HepG2 (cell line): ENCODE measurements around the gene CKAP2L. TPM values are rescaled to one million over a fixed set of nuclear protein-coding genes. Genes with fewer than 3 reads are reported as not detected.

Experiments
- ARID2 ChIP-seq: sonication (generic); formaldehyde crosslinking; IDR thresholded peaks from 2 replicates; pipeline ENCODE4 v1.8.1; 2022; ENCODE audit warnings: mild to moderate bottlenecking, missing genetic modification reagents, borderline replicate concordance
- CREB1 ChIP-seq, 2 experiments: fragments of 450-650 bp in 1 of 2; IDR thresholded peaks; 2 replicates each; pipeline ENCODE4 v1.6.1; 2016 to 2017; ENCODE audit warnings: control low read depth in 1 of 2, mild to moderate bottlenecking in 1 of 2, missing compliant biosample characterization in 1 of 2, missing genetic modification characterization in 1 of 2
- DNMT3B ChIP-seq: conservative IDR thresholded peaks from 2 replicates; pipeline ENCODE4 v1.6.1; 2016; ENCODE audit warnings: missing biosample characterization, control low read depth
- FOSL2 ChIP-seq: sonication (generic); formaldehyde crosslinking; IDR thresholded peaks from 2 replicates; pipeline ENCODE4 v1.4.0; 2020; ENCODE audit warnings: missing genetic modification reagents
- FOXJ3 ChIP-seq: sonication (generic); formaldehyde crosslinking; IDR thresholded peaks from 2 replicates; pipeline ENCODE4 v1.4.0; 2020; ENCODE audit warnings: missing genetic modification reagents, mild to moderate bottlenecking, borderline replicate concordance
- IKZF1 ChIP-seq: fragments of 450-650 bp; IDR thresholded peaks from 2 replicates; pipeline ENCODE4 v1.7.1; 2016
- KDM6A ChIP-seq: IDR thresholded peaks from 2 replicates; pipeline ENCODE4 v1.6.1; 2016; ENCODE audit warnings: low read depth
- KLF12 ChIP-seq: sonication (generic); formaldehyde crosslinking; IDR thresholded peaks from 2 replicates; pipeline ENCODE4 v1.4.0; 2020; ENCODE audit warnings: missing genetic modification reagents, borderline replicate concordance
- KLF13 ChIP-seq: sonication (generic); formaldehyde crosslinking; IDR thresholded peaks from 2 replicates; pipeline ENCODE4 v1.4.0; 2020; ENCODE audit warnings: mild to moderate bottlenecking, missing genetic modification reagents
- KLF15 ChIP-seq: sonication (generic); formaldehyde crosslinking; IDR thresholded peaks from 2 replicates; pipeline ENCODE4 v1.8.1; 2023; ENCODE audit warnings: borderline replicate concordance, mild to moderate bottlenecking, inconsistent platforms, missing genetic modification reagents, mixed read lengths
- TEAD2 ChIP-seq: sonication (generic); formaldehyde crosslinking; IDR thresholded peaks from 2 replicates; pipeline ENCODE4 v1.9.0; 2021; ENCODE audit warnings: missing genetic modification reagents
- ZFX ChIP-seq: sonication (generic); formaldehyde crosslinking; IDR thresholded peaks from 2 replicates; pipeline ENCODE4 v1.4.0; 2020; ENCODE audit warnings: mild to moderate bottlenecking, low read depth, missing genetic modification reagents, moderate library complexity
- ZNF121 ChIP-seq: sonication (generic); formaldehyde crosslinking; IDR thresholded peaks from 2 replicates; pipeline ENCODE4 v1.5.0; 2020; ENCODE audit warnings: mild to moderate bottlenecking, missing genetic modification reagents
- ZNF253 ChIP-seq: sonication (generic); formaldehyde crosslinking; IDR thresholded peaks from 2 replicates; pipeline ENCODE4 v1.8.0; 2022; ENCODE audit warnings: mild to moderate bottlenecking, missing genetic modification reagents, borderline replicate concordance
- ZNF343 ChIP-seq: sonication (generic); formaldehyde crosslinking; IDR thresholded peaks from 2 replicates; pipeline ENCODE4 v1.4.0; 2020; ENCODE audit warnings: mild to moderate bottlenecking, missing genetic modification reagents
- ZSCAN12 ChIP-seq: sonication (generic); formaldehyde crosslinking; IDR thresholded peaks from 2 replicates; pipeline ENCODE4 v1.9.0; 2021; ENCODE audit warnings: mild to moderate bottlenecking, missing genetic modification reagents
- polyA plus RNA-seq, 8 experiments: library from polyadenylated mRNA; depleted of rRNA in 3 of 8; stranded (reverse) in 7 of 8; unstranded in 1 of 8; fragments of >200 nt; fragmentation: Illumina TruSeq in 4 of 8; extraction: Trizol in 4 of 8; gene quantifications; 2 replicates each; pipeline versions ENCODE4 v1.2.1 to v1.2.3, GENCODE V29; 2011 to 2016; ENCODE audit warnings: low read depth in 4 of 8, missing spikeins in 1 of 8, mixed read lengths in 1 of 8; ENCODE audit not compliant: insufficient read depth in 1 of 8
- total RNA-seq, 5 experiments: library from RNA; depleted of rRNA; stranded (reverse); fragments of >200 nt; fragmentation: Illumina TruSeq; extraction: Trizol; gene quantifications; 2 replicates each; pipeline ENCODE4 v1.2.3, GENCODE V29; 2016; ENCODE audit warnings: low read depth in 1 of 5
- TF ChIP-seq, protein P1 (sequence below): sonication (generic); formaldehyde crosslinking; IDR thresholded peaks from 2 replicates; pipeline ENCODE4 v1.4.0; 2020; ENCODE audit warnings: missing genetic modification reagents
- TF ChIP-seq, protein P2 (sequence below): IDR thresholded peaks from 2 replicates; pipeline ENCODE4 v1.6.1; 2018; ENCODE audit warnings: missing genetic modification reagents, mild to moderate bottlenecking, missing compliant biosample characterization
- TF ChIP-seq, protein P3 (sequence below): sonication (generic); formaldehyde crosslinking; IDR thresholded peaks from 2 replicates; pipeline ENCODE4 v1.8.1; 2023; ENCODE audit warnings: mild to moderate bottlenecking, missing genetic modification reagents
- TF ChIP-seq, protein P4 (sequence below): sonication (generic); formaldehyde crosslinking; conservative IDR thresholded peaks from 2 replicates; pipeline ENCODE4 v1.4.0; 2020; ENCODE audit warnings: missing genetic modification reagents
- TF ChIP-seq, protein P5 (sequence below): fragments of 450-650 bp; IDR thresholded peaks from 2 replicates; pipeline ENCODE4 v1.6.1; 2017; ENCODE audit warnings: mild to moderate bottlenecking

CKAP2L gene
- total and polyA plus RNA-seq, 2 of the 13 experiments (the other 11 are each of a cell fraction or from before 2014, with no cell fraction given): 7.1 to 9.5 TPM

DNA sequence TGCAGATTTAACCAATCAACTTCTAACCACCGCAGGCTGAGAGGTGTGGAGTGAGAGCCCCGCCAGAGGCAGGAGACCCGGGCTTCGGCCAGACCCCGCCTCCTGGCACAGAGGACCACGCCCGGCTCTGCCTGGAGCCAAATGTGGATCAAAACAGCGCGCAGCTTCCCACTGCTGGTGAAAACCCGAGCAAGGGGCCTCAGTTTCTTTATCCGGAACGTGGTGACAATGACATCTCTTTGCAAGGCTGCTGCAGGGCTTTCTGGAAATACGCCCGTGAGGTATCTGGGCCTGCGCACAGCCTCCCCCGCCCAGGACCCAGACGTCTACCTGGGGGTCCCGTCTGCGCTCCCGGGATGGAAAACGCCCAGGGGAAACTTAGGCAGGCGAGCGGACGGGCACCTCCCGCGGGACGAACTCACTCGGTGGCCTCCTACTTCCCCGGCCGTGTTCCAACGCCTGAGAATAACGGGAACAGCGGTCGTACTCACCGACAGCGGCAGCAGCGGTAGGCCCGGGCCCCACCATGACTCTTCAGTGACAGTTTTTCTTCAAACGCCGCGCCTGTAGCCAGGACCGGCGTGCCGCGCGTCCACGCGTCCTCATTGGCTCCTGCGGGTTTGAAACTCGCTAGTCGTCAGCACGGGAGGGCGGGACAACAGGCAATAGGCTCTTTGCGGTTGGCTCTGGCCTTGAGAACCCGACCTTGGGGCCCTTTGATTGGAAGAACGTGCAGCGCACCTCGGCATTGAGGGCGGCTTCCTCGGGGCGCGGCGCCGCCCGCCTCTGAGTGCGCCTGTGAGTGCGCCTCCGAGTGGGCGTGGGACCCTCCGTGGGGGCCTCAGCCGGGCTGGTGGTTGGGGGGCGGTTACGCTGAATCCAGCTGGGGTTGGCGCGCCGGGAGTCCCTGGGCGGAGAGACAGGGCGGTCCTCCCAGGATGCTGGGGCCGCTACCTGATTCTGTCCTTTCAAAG, at the start of gene CKAP2L (continued):
- TF ChIP-seq ZSCAN12 (CRISPR knock-in tag) (0 out of 2 replicates have a peak, but pooled peaks have one; percentile 47), ARID2 (CRISPR knock-in tag) (peak; percentile 98), KDM6A (CRISPR knock-in tag) (no peak), ZNF253 (peak; percentile 99), TEAD2 (no peak), IKZF1 (no peak), ZNF121 (CRISPR knock-in tag) (no peak), DNMT3B (no peak), FOXJ3 (CRISPR knock-in tag) (peak; percentile 68; the same call in 1 of the 2 replicates), CREB1 (IDR thresholded peaks at IDR 0.05) (peak; percentile 93), CREB1 (CRISPR knock-in tag; IDR thresholded peaks at IDR 0.05) (peak; percentile 98), ZFX (CRISPR knock-in tag) (peak; percentile 95), ZNF343 (CRISPR knock-in tag) (peak; percentile 55; the same call in 1 of the 2 replicates), KLF13 (peak; percentile 73; the same call in 1 of the 2 replicates), FOSL2 (CRISPR knock-in tag) (no peak), KLF15 (peak; percentile 79; the same call in 1 of the 2 replicates), KLF12 (CRISPR knock-in tag) (0 out of 2 replicates have a peak, but pooled peaks have one; percentile 44)
- TF ChIP-seq, protein P1, sequence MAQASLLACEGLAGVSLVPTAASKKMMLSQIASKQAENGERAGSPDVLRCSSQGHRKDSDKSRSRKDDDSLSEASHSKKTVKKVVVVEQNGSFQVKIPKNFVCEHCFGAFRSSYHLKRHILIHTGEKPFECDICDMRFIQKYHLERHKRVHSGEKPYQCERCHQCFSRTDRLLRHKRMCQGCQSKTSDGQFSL (CRISPR knock-in tag): no peak
- TF ChIP-seq, protein P2, sequence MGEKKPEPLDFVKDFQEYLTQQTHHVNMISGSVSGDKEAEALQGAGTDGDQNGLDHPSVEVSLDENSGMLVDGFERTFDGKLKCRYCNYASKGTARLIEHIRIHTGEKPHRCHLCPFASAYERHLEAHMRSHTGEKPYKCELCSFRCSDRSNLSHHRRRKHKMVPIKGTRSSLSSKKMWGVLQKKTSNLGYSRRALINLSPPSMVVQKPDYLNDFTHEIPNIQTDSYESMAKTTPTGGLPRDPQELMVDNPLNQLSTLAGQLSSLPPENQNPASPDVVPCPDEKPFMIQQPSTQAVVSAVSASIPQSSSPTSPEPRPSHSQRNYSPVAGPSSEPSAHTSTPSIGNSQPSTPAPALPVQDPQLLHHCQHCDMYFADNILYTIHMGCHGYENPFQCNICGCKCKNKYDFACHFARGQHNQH: no peak; the same call in 1 of the 2 replicates
- TF ChIP-seq, protein P3, sequence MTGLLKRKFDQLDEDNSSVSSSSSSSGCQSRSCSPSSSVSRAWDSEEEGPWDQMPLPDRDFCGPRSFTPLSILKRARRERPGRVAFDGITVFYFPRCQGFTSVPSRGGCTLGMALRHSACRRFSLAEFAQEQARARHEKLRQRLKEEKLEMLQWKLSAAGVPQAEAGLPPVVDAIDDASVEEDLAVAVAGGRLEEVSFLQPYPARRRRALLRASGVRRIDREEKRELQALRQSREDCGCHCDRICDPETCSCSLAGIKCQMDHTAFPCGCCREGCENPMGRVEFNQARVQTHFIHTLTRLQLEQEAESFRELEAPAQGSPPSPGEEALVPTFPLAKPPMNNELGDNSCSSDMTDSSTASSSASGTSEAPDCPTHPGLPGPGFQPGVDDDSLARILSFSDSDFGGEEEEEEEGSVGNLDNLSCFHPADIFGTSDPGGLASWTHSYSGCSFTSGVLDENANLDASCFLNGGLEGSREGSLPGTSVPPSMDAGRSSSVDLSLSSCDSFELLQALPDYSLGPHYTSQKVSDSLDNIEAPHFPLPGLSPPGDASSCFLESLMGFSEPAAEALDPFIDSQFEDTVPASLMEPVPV (CRISPR knock-in tag): peak; percentile 100
- TF ChIP-seq, protein P4, sequence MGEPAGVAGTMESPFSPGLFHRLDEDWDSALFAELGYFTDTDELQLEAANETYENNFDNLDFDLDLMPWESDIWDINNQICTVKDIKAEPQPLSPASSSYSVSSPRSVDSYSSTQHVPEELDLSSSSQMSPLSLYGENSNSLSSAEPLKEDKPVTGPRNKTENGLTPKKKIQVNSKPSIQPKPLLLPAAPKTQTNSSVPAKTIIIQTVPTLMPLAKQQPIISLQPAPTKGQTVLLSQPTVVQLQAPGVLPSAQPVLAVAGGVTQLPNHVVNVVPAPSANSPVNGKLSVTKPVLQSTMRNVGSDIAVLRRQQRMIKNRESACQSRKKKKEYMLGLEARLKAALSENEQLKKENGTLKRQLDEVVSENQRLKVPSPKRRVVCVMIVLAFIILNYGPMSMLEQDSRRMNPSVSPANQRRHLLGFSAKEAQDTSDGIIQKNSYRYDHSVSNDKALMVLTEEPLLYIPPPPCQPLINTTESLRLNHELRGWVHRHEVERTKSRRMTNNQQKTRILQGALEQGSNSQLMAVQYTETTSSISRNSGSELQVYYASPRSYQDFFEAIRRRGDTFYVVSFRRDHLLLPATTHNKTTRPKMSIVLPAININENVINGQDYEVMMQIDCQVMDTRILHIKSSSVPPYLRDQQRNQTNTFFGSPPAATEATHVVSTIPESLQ (CRISPR knock-in tag): 0 out of 2 replicates have a peak, but pooled peaks have one; percentile 47
- TF ChIP-seq, protein P5, sequence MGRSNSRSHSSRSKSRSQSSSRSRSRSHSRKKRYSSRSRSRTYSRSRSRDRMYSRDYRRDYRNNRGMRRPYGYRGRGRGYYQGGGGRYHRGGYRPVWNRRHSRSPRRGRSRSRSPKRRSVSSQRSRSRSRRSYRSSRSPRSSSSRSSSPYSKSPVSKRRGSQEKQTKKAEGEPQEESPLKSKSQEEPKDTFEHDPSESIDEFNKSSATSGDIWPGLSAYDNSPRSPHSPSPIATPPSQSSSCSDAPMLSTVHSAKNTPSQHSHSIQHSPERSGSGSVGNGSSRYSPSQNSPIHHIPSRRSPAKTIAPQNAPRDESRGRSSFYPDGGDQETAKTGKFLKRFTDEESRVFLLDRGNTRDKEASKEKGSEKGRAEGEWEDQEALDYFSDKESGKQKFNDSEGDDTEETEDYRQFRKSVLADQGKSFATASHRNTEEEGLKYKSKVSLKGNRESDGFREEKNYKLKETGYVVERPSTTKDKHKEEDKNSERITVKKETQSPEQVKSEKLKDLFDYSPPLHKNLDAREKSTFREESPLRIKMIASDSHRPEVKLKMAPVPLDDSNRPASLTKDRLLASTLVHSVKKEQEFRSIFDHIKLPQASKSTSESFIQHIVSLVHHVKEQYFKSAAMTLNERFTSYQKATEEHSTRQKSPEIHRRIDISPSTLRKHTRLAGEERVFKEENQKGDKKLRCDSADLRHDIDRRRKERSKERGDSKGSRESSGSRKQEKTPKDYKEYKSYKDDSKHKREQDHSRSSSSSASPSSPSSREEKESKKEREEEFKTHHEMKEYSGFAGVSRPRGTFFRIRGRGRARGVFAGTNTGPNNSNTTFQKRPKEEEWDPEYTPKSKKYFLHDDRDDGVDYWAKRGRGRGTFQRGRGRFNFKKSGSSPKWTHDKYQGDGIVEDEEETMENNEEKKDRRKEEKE: no peak
